GM23248 (cell line): ENCODE results near the gene SMIM45.

ENCODE experiments used
- EZH2 ChIP-seq: fragments of 200-600 bp; sonication (generic); IDR thresholded peaks from 2 replicates; pipeline ENCODE4 v1.6.1; 2018; ENCODE audit warnings: antibody characterized with exemption, mild to moderate bottlenecking; ENCODE audit not compliant: insufficient read depth, poor library complexity, severe bottlenecking
- EZH2phosphoT487 ChIP-seq: fragments of 200-600 bp; sonication (generic); IDR thresholded peaks from 2 replicates; pipeline ENCODE4 v1.6.1; 2018; ENCODE audit warnings: antibody characterized with exemption, moderate library complexity, mild to moderate bottlenecking, low read depth; ENCODE audit not compliant: insufficient read depth

DNA sequence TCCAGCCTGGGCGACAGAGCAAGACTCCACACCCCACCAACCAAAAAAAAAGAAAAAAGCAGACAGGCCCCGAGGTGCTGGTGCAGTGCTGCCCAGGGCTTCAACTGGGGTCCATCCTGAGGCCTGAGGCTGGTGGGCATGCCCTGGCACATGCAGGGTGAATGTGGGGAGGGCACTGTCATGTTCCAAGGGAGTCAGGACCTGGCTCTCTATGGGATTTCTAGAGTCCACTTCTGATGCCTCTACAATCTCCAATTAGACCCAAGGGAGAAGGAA lies 15.1 kb upstream of the SMIM45 start:
- TF ChIP-seq EZH2 (no peak), EZH2phosphoT487 (no peak)
